Activated T-cell treated with anti-CD3 and anti-CD28 coated beads for 1 hour (primary cell): ENCODE measurements around the gene CAMTA1.

Experiments used
- DNase-seq: peaks from one replicate; pipeline ENCODE4 v3.0.0-alpha.2; 2020; ENCODE audit warnings: low read depth

The CAMTA1 gene

DNA sequence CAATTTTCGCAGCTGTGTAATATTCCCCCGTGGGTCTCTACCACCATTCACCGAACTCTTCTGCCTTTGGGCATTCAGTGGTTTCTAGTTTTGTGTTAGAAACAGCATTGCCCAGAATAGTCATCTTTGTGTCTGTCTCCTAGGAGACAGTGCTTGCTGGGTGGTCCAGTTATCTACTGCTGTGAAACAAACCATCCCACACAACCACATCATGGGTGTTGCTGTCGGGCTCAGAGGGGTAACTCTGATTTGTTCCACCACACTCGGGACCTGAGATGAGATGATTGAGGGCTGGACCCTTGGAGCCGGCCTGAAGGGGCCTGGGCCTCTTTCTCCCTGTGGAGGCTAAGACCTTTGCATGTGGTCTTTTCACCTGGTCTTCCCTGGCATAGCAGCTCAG lies 558.6 kb downstream of the CAMTA1 start:
- no peak for DNase-seq

DNA sequence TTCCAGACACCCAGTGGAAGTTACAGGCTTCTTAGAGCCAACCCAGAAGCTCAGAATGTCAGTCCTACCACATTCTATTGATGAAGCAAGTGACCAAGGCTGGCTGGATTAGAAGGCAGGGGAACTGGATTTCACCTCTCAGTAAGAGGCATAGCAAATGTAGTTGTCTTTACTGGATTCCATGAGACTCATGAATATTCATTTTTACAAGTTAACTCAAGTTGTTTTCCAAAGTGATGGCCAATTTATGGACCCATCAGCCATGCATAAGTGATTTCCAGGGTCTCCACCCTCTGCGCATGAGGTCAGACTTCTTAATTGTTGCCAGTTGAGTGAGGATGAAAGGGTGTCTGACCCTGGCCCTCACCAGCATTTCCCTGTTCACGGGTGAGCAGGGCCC lies 559.0 kb downstream of the CAMTA1 start:
- DNase-seq = no peak

DNA sequence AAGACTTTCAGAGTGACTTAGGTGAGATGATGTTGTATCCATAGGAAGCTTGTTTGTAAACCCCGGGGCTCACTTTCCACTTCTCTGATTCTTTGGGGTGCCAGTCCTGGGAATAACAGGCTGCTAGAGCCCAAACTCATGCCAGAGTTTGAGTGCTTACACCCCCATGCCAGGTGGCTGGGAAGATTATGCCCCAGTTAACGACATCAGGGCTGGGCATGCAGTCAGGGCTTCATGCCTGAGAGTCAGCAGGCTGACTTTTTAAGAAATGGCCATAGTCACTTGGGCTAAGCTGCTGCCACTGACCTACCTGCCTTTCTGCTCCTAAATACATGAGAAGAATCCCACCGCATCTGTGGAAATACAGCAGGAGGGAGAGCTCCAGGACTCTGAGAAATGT lies 560.3 kb downstream of the CAMTA1 start:
- no peak for DNase-seq

DNA sequence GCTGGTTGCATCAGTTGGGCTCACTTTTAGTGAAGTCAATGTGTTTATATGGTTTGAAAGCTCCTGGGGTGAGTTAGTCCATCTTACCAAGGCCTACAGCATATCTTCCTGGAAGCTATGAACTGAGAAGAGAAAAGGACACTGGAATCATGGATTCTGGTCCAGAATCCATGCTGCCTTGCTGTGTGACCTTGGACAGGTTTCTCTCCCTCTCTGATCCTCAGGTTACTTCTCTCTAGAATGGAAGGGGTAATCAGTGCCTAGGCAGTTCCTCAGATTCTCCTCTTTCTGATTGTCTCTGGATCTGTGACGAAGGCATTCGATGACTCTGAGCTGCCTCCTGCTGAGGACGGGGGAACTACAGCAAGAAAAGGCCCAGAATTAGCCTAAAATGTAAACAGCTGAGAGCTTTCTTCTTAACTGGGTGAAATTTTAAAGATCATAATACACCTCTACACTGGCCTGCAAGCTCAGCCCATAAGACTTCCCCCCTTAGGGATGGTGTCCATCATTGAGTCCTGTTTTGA lies 560.9 kb downstream of the CAMTA1 start:
- no peak for DNase-seq

DNA sequence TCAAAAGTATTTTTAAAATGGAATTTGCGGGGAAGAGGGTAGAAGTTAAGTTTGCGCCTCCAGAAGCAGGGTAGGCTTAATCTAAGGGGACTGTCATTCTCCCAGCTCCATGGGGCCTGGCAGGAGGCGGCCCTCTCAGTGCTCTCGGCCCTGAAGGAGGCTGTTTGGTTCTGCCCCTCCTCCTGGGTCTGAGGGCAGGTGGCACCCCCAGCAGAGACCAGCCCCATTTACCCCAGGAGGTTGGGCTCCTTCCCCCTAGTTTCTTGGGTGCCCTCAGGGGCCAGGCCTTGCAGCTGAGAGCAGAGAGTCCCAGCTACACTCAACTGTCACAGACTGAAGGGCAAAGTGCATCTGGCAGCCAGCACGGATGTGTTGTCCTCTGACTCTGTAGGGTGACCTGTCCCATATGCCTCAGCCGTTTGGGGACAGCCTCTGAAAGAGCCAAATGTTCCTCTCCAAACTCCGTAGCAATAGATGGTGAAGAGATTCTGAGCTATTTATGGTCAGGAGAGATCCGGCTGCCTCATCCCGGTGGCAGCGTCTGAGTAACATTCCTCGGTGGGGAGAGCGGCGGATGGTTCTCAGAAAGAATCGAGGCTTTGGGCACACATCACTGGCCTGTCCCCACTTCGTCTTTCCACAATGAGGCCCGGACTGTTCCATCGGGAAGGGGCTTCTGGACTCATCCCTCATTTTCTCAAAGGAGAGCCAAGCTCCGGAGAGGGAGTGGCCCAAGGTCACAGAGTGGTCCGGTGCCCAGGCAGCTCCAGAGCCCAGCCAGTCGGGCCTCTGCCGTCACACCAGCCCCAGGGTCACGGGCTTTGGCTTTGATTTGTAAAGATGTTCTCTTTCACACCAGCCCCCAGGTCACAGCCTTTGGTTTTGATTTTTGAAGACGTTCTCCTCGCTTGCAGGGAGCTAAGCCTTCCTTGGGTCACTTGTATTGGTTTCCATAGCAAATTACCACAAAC lies 561.6 kb downstream of the CAMTA1 start:
- no peak for DNase-seq

DNA sequence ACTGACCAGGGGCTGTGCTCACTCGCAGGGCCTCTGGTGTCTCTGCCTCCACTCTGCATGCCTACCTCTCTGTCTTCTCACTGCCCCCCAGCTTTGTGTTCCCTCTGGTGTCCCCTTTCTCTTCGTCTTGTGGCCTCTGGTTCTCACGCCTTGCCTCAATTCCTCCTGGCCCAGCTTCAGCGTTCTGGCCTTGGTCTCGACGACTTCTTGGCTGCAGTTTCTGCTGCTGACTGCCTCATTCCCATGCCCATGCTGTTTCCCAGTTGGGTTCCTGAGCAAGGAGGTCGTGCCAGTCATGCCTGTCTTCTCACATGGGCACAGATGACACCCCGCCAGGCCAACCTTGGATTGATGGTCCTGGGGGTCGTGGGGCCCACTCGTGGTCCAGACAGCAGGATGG lies 562.8 kb downstream of the CAMTA1 start:
- no peak for DNase-seq

DNA sequence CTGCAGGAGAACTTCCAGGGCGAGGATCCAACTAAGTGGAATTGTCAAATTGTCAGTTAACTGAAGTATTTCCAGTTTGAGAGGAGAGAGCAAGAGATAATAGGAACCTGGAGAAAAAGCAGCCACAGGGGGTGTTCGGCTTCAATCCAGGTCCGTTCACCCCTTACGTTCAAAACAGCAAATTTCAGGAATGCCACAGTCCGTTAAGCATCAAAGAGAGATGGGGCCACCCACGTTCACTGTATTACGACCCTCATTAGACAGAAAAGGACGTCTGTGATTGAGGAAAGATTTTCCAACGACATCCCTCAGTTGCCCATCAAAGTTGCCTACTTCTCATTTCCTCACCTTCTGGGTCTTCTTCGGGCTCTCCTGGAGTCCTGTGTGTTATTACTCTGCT lies 563.3 kb downstream of the CAMTA1 start:
- DNase-seq = no peak

DNA sequence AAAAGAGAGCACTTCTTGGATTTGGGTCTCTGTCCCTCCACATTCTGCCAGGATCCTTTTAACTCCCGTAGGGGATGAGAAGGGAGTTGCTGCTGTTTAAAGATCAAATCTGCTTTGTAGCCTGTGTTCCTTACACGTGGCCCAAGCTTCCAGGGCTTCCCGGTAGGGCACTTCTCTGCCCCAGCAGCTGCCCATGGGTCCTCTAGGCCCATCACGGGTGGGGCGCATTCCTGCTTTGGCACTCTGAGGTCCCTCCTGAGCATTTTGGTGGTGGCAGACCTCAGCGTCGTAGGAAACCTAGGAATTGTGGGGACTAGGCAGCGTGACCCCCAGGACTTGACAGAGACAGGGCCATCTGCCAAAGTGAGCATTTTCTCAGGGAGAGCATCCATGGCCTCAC lies 565.5 kb downstream of the CAMTA1 start:
- DNase-seq = no peak

DNA sequence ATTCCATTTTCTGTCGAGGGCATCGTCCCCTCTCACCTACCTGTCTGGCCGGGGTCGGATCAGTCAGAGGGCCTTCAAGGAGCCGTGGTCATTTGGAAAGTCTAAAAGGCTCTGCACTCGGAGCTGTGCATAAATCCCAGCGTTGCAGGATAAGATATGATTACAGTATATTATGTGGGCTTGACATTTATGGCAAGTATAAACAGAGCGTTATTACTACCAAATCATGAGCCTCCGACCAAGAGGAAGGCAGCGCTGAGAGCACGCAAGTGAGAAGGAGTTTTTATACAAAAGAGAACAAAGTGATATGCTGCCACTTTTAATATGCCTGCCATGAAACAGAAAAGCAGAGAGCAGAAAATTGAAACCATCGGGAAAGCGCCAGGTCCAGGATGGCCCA lies 566.4 kb downstream of the CAMTA1 start:
- no peak for DNase-seq

DNA sequence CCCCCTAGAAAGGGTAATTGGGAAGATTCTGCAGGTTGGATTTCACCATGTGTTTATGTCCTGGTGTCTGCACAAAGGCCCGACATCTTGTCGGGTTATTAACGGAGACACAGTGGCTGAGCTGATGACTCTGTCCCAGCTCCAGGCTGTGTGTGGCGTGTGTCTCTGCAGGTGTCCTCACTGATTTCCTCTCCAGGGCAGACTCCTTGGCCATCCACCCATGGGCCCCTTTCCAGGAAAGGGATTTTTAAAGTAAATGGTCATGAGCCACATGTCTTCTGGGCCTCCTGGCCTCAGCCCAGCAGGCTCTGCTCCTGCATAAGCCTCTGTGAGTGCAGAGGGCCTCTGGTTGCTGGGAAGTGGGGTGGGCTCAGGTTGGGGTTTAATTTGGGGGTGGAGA lies 567.1 kb downstream of the CAMTA1 start:
- no peak for DNase-seq

DNA sequence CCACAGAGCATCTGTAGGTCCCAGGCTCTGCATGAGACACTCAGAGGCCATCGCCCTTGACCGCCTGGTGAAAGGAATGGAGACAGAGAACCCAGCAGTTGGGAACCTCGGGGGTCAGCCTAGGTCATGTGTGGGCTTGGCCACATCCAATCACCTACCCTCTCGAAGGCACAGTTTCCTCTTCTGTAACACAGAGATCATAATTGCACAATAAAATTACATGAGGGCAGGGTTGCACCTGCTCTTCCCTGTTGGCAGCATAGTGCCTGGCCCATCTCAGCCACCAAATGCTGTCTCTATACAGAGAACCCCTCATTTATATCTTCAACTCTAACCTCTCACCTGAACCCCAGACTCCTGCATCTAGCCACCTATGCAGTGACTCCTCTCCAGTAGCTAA lies 567.7 kb downstream of the CAMTA1 start:
- no peak for DNase-seq

DNA sequence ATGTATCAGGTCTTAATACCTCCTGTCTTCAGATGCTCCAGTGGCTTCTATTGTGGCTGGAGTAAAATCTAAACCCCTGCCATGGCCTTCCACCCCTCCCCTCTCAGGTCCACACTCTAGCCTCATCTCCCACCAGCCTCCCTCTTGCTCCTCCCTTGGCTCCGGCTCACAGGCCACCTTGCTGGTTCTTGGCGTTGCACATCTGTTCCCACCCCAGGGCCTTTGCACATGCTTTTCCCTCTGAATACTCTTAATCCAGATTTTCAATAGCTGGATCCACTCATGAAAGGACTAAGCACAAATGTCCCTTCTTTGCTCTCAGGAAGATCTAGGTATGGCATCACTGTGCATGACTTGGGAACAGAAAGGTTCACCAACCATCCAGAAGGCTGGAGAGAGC lies 570.4 kb downstream of the CAMTA1 start:
- DNase-seq = no peak

DNA sequence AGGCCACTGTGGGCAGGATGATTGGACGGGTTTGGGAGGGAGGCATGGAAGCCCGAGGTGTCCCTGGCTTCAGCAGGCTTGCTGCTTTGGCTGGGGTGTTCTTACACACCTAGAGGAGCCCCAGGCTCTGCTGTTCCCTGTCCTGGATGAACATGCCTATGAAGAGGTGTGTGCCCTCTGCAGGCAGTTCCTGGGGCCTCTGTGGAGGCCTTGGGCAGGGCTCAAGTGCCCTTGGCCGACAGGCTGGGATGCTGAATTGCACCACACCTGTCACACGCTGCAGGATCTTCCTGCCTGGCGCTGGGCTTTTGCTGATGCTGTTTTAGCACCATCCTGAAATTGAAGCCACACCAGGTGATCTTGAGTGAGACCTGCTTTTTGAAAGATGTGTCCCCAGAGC lies 570.8 kb downstream of the CAMTA1 start:
- DNase-seq = no peak

DNA sequence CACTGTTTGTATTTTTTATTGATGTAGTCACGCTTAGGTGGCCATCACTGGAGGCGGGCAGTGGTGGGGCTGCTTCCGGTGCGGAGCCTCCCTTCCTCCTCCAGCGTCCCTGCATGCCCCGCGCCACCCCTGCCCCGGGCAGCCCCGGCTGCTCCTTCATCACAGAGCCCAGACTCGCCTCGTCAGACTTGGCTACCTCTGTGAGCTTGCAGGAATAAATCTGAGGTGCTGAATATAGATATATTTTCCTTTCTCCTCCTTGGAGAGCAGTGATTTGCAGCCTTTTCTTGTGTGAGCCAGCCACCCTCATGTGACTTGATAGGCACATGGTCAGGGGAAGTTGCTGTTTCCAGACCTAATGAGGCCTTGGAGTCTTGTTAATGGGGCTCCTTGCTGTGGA lies 573.2 kb downstream of the CAMTA1 start:
- DNase-seq = no peak

DNA sequence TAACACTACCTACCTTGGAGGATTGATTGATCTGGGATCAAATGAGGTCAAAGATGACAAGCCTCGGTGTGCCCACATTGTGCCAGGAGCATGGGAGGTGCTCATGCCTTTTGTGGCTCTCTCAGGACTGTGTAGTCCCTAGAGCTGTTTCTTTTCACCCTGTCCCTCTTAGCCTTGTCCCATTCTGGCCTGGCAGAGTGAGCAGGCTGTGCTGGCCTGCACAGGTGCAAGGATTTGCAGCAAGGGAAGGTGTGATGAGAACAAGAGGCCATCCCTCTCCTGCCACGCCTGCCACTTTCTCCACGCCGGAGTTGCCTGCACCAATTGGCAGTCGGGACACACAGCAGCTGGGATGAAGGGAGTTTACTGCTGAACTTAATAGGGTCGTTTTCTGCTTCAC lies 575.3 kb downstream of the CAMTA1 start:
- no peak for DNase-seq

DNA sequence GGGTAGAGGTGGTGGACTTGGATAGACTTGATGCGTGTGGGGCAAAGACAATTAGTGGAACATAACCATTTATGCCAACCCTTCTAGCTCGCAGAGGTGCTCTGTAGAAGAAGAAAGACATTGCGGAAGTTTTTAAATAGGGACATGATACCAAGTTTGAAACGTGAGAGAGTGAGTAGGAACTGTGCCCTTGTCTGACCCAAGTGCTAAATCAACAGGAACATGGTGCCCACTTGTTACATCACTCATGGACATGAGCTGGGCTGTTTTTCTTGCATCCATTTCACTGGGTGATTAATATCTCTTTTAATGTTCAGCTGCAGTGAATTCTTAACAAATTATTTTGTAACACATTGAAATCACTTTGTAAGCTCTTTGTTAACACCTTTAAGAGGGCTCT lies 577.7 kb downstream of the CAMTA1 start:
- no peak for DNase-seq

DNA sequence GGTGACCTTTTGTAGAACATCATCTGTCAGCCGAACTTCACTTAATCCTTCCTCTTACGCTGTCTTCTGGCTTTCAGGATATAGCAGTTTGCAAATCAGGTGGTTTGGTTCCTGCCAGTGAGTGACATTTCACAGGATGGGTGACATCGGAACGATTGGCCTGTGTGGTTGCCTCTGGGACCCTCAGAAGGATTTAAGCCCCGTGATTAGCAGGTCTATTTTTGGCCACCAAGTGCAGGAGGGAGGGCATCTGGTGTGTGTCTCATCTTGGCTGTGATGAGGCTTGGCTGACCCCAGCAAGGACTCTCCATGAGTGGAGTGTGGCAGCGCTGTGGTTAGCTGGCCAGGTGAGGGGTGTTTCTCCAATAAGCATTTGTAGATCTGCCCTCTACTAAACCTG lies 578.2 kb downstream of the CAMTA1 start:
- DNase-seq = no peak

DNA sequence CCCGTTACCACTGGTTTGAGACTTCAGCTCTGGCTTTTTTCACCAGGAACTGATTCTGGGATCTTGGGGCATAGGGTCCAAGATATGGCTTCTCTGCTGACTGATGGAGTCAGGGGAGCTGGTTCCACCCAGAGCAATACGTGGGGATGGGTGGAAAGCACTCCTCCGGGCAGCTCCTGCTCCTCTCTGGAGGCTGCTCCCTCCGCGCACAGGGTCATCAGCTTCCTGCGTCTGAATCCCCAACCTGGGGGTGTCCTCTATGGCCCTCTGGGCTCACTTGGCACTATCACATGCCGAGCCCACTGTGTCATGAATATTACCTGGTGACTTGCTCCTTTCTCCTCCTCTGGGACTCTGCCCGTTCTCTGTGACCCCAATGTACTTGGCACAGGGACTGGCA lies 580.5 kb downstream of the CAMTA1 start:
- no peak for DNase-seq

DNA sequence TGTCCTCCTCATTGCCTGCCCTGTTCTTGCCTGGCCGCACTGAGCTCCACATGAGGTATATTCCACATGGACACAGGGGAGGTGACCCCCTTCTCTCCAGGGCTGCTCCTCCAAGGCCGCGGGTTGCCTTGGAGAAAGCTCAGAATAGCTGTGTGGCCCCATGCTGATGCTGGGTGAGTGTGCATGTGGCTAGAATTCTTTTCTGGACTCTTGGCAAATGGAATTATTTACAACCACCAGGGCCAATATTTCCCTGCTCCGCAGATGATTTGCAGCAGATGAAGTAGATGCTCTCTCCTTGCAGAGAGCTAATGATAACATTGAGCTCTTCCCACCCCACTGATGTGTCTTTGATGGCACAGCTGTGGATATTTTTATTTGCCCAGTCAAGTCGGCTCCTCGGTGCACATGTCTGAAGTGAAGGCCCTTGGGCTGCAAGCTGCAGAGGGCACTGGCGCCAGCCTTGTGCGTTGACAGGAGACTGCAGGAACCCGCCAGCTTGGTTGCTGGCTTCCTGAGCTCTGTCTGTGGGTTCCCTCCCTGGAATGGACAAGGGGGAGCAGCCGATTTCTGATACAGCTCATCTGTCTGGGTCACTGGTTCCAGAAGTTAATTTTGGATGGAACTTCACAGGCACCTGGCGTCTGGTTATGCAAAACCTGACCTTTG lies 581.2 kb downstream of the CAMTA1 start:
- no peak for DNase-seq

DNA sequence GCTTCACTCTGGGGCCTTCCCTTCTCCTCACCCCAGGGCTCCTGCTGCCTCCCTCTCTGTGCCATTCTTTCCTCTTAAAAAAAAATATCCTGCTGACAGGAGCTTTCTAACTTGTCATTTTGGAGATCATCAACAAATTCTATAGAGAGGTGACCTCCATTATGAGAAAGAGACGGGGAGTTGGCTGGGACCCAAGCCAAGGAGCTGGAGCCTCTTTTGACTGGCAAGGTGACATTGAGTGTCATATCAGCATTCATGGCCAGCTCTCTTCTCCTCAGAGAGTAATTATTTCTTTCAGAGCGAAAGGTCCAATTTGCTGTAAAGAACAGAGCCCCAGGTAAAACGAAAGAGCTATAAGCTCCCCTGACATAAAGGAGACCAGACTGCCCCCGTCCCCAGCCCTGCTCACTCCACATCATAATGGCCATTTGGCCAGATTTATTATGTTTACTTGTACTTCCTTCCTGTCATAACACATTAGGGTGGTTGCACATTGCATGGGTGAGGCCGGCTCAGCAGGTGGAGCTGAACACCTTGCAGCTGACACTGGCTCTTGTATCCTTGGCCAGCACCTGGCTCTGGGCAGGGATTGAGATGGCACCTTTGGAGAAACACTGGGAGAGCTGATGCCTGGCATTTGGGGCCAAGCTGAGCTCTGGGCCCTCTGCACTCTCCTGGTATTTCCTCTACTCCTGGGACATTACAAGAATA lies 581.9 kb downstream of the CAMTA1 start:
- no peak for DNase-seq

DNA sequence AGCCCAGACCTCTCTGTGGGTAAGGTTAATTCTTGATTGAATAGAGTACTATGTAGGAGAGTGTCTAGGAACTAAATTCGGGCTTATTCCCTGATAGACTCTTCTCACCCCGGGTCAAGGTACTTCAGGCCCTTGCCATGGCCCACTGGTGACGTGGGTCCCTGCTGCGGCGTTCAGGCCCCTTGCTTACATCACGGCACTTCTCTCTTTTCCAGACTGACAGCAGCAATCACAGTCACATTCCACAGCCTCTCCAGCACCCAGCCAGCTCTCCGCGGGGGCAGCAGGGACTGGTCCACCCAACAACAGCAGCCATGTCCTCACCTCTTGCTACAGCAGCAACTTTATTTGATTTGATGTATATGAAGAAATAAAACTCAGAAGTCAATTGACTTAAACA lies 584.6 kb downstream of the CAMTA1 start:
- no peak for DNase-seq

DNA sequence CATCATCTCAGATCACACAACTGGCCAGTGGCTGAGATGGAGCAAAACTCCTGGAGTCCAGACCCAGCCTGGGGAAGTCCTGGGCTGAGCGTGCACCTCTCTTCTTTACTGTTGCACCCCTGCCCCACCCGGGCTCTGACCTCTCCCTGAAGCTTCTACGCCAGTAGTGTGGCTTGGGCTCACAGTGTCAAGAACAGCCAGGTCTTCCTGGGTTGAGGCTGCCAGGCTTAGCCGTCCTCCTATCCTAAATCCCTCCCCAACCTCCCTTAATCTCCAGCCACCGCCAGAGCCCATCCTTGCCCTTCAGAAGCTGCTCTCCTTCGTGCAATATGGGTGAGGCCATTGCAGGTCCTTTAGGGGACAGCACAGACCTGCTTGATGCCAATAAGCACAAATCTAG lies 586.7 kb downstream of the CAMTA1 start:
- DNase-seq = no peak
